ENCODE results near the gene ADM.
"Not testable (repeated sequence)": the region's sequence is repeated elsewhere in the genome, so short reads cannot be mapped to it uniquely, and the experiment has no call there.

The ADM gene

GRCh38 chr11:10263929-10264328 is 40.9 kb upstream of the ADM start:
- Histone ChIP-seq H3K9ac (no peak overlapping the region), H3K4me2 (no peak overlapping the region), H3K4me3 (IDR thresholded peaks at IDR 0.05; ENCODE audit: insufficient read depth, low read depth, low read length) (no peak overlapping the region), H3K4me1 (ENCODE audit: low read depth, poor library complexity, severe bottlenecking) (no peaks in the 10 kb centered on the region), H2AFZ (ENCODE audit: low read depth) (no peak overlapping the region), H3K36me3 (ENCODE audit: insufficient read depth) (no peaks in the 10 kb centered on the region), H3K27me3 (ENCODE audit: insufficient read depth, low read depth) (no peaks in the 10 kb centered on the region), H4K20me1 (ENCODE audit: insufficient read depth) (no peaks in the 10 kb centered on the region), H3K27ac (no peak overlapping the region), H3K79me2 (ENCODE audit: insufficient read depth, low read depth) (no peaks in the 10 kb centered on the region)
- TF ChIP-seq CTCF (conservative IDR thresholded peaks at IDR 0.05; ENCODE audit: low read depth, low read length) = no peak

- not testable (repeated sequence) for H3K4me1 ChIP-seq (ENCODE audit: low read depth, poor library complexity, severe bottlenecking); H4K20me1 ChIP-seq (ENCODE audit: insufficient read depth); H3K79me2 ChIP-seq (ENCODE audit: insufficient read depth, low read depth); H2AFZ ChIP-seq (ENCODE audit: low read depth); H3K27me3 ChIP-seq (ENCODE audit: insufficient read depth, low read depth); H3K36me3 ChIP-seq (ENCODE audit: insufficient read depth); H3K4me3 ChIP-seq (IDR thresholded peaks at IDR 0.05; ENCODE audit: insufficient read depth, low read depth, low read length); H3K4me2 ChIP-seq; H3K27ac ChIP-seq; H3K9ac ChIP-seq
Measured at GRCh38 chr11:10264716-10265115, 40.2 kb upstream of the ADM start.

DNA sequence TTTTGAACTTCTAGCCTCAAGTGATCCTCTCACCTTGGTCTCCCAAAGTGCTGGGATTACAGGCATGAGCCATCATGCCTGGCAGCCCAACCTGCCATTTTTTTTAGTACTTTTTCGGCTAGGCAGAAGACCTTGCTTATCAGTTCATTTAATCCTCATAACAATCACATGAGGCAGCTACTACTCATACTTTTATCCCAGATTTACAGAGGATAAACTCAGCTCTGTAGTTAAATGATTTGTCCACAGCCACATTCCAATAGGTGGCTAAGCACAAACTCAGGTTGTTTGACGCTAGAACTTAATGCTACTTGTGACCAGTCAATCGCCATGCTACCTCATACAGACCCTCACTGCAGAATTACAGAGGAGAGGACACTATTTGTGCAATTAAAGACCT is 38.9 kb upstream of the ADM start:
- Histone ChIP-seq H3K79me2 (ENCODE audit: insufficient read depth, low read depth) (no peaks in the 10 kb centered on the region), H3K4me3 (IDR thresholded peaks at IDR 0.05; ENCODE audit: insufficient read depth, low read depth, low read length) (no peak overlapping the region), H3K27ac (no peak overlapping the region), H3K9ac (no peak overlapping the region), H3K4me1 (ENCODE audit: low read depth, poor library complexity, severe bottlenecking) (no peaks in the 10 kb centered on the region), H3K27me3 (ENCODE audit: insufficient read depth, low read depth) (no peaks in the 10 kb centered on the region), H2AFZ (ENCODE audit: low read depth) (no peak overlapping the region), H3K4me2 (no peak overlapping the region), H4K20me1 (ENCODE audit: insufficient read depth) (no peaks in the 10 kb centered on the region), H3K36me3 (ENCODE audit: insufficient read depth) (no peaks in the 10 kb centered on the region)
- no peak for TF ChIP-seq CTCF (conservative IDR thresholded peaks at IDR 0.05; ENCODE audit: low read depth, low read length)

DNA sequence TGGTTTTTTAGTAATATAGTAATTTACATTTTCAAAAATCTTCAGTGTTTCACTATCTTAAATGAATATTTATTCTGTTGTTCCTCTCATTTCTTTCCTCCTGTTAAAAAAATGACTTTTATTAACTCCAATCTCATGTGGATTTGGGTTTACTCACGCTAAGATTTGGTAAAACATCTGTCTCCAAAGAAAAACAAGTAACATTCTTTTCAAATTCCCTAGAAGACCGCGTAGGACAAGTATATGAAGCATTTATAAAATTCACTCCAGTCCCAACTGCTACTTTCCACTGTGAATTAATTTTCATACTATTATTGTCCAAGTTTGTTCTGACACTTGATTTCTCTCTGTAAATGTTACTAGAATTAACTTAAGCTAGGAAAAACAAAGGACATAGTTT is 37.1 kb upstream of the ADM start:
- Histone ChIP-seq H3K4me1 (ENCODE audit: low read depth, poor library complexity, severe bottlenecking) (no peaks in the 10 kb centered on the region), H3K79me2 (ENCODE audit: insufficient read depth, low read depth) (no peaks in the 10 kb centered on the region), H4K20me1 (ENCODE audit: insufficient read depth) (no peaks in the 10 kb centered on the region), H3K4me2 (no peak overlapping the region), H3K27ac (no peak overlapping the region), H3K9ac (no peak overlapping the region), H3K4me3 (IDR thresholded peaks at IDR 0.05; ENCODE audit: insufficient read depth, low read depth, low read length) (no peak overlapping the region), H2AFZ (ENCODE audit: low read depth) (no peak overlapping the region), H3K27me3 (ENCODE audit: insufficient read depth, low read depth) (no peaks in the 10 kb centered on the region), H3K36me3 (ENCODE audit: insufficient read depth) (no peaks in the 10 kb centered on the region)
- TF ChIP-seq CTCF (conservative IDR thresholded peaks at IDR 0.05; ENCODE audit: low read depth, low read length) = no peak

DNA sequence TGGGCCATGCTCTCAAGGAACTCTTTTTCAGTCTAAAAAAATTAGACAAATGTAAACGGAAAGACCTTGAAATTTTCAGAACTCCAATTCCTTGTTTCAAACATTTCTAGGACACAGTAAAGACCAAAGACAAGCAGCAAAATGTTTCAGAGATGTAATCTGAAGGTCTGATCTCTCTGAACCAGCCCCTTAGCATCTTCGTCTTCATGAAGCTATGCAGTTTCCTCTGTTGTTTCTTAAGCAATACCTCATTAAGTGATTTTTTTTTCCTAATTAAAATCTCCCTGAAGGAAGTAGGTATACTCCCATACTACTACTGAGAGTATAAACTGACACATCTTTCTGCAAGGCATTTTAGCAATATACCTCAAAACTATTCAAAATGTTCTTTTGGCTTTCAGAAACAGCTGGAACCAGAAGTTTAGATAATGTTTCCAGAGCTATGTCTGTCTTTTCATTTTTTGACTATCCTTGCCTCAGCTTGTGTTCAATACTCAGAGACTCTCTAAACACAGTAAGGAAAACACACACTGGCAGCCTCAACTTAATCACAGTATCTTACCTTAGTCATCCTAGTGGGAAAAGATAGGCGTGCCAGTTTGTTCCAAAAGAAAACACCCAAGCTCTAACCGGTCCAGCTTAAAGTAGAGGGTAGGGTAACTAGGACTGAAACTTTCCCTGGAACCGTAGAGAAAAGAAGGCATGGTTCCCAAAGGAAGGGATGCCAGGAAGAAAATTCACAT is 36.0 kb upstream of the ADM start:
- no peaks in the 10 kb centered on the region for H3K27me3 ChIP-seq (ENCODE audit: insufficient read depth, low read depth)
- H3K4me2 ChIP-seq = no peak overlapping the region
- no peak overlapping the region for H3K9ac ChIP-seq
- H3K4me3 ChIP-seq (IDR thresholded peaks at IDR 0.05; ENCODE audit: insufficient read depth, low read depth, low read length) = no peak overlapping the region
- no peaks in the 10 kb centered on the region for H3K4me1 ChIP-seq (ENCODE audit: low read depth, poor library complexity, severe bottlenecking)
- no peak overlapping the region for H2AFZ ChIP-seq (ENCODE audit: low read depth)
- no peaks in the 10 kb centered on the region for H3K79me2 ChIP-seq (ENCODE audit: insufficient read depth, low read depth)
- TF ChIP-seq CTCF (conservative IDR thresholded peaks at IDR 0.05; ENCODE audit: low read depth, low read length) = no peak
- H3K27ac ChIP-seq = no peak overlapping the region
- no peaks in the 10 kb centered on the region for H4K20me1 ChIP-seq (ENCODE audit: insufficient read depth)
- H3K36me3 ChIP-seq (ENCODE audit: insufficient read depth) = no peaks in the 10 kb centered on the region

Data from KMS-11 (cell line).